RWPE2 (cell line): Measurements from ENCODE around the gene DOP1A.
A peak's percentile ranks its signal among the peaks of the same experiment; 100 is the strongest.

Source experiments
- ATAC-seq: fragments of 200-7000 bp; cut with Tn5 transposase; 3 replicates; pipeline ENCODE4 v1.9.1; 2021; ENCODE audit warnings: low read depth
- DNase-seq: peaks from one replicate; pipeline ENCODE4 v3.0.0-alpha.2; 2020; ENCODE audit warnings: low spot score
- H3K27ac ChIP-seq: fragments of 450-650 bp; 2 replicates; pipeline ENCODE4 v1.5.1; 2017; ENCODE audit warnings: mild to moderate bottlenecking; ENCODE audit not compliant: poor library complexity, severe bottlenecking
- H3K27me3 ChIP-seq: fragments of 250-450 bp; sonication (Bioruptor Pico); 2 replicates; pipeline ENCODE4 v1.5.1; 2021; ENCODE audit warnings: mild to moderate bottlenecking, moderate library complexity; ENCODE audit not compliant: insufficient read depth, poor library complexity, severe bottlenecking
- H3K36me3 ChIP-seq: fragments of 250-450 bp; sonication (Bioruptor Pico); 2 replicates; pipeline ENCODE4 v1.5.1; 2020; ENCODE audit warnings: low read depth, mild to moderate bottlenecking, moderate library complexity
- H3K4me1 ChIP-seq: fragments of 250-450 bp; sonication (Bioruptor Pico); 2 replicates; pipeline ENCODE4 v1.5.1; 2021; ENCODE audit warnings: mild to moderate bottlenecking, moderate library complexity; ENCODE audit not compliant: insufficient read depth, poor library complexity, severe bottlenecking
- H3K4me3 ChIP-seq: fragments of 250-450 bp; sonication (Bioruptor Pico); 2 replicates; pipeline ENCODE4 v1.5.1; 2021; ENCODE audit warnings: mild to moderate bottlenecking, moderate library complexity; ENCODE audit not compliant: severe bottlenecking
- H3K9me3 ChIP-seq: fragments of 250-450 bp; sonication (Bioruptor Pico); 2 replicates; pipeline ENCODE4 v1.5.1; 2021; ENCODE audit warnings: mild to moderate bottlenecking, moderate library complexity; ENCODE audit not compliant: severe bottlenecking
- TF ChIP-seq, protein P1 (sequence below): fragments of 450-650 bp; IDR thresholded peaks from one replicate; pipeline ENCODE4 v1.5.1; 2017; ENCODE audit warnings: mild to moderate bottlenecking, moderate library complexity; ENCODE audit not compliant: poor library complexity, severe bottlenecking

The DOP1A gene

DNA sequence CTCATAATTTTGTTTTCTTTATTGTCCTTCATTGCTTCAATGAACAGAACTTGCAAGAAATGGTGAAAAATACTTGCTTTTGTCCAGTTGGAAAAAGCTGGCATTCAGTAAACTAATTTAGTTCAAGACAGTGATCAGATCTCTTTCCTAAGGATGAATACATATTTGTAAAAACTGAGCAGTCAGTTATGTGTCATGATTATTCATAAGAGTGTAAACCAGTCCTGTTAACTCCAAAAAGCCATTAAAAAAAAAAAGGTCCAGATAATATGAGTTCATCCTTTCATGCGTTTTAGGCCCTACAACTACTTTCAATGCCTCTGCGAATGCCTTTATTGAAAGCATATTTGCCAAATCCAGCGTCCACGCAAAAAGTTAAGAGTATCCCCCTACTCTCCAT, 125.0 kb downstream of the DOP1A start:
- DNase-seq: no peak
- Histone ChIP-seq H3K27me3 (no peaks in the 10 kb centered on the region), H3K4me3 (peak overlapping the region; percentile 89), H3K9me3 (no peaks in the 10 kb centered on the region), H3K4me1 (no peaks in the 10 kb centered on the region), H3K36me3 (peaks cover 54% of the 10 kb centered on the region), H3K27ac (peak overlapping the region; percentile 30)
- peak; percentile 9; the same call in 2 of the 3 replicates for ATAC-seq
- TF ChIP-seq, protein P1, sequence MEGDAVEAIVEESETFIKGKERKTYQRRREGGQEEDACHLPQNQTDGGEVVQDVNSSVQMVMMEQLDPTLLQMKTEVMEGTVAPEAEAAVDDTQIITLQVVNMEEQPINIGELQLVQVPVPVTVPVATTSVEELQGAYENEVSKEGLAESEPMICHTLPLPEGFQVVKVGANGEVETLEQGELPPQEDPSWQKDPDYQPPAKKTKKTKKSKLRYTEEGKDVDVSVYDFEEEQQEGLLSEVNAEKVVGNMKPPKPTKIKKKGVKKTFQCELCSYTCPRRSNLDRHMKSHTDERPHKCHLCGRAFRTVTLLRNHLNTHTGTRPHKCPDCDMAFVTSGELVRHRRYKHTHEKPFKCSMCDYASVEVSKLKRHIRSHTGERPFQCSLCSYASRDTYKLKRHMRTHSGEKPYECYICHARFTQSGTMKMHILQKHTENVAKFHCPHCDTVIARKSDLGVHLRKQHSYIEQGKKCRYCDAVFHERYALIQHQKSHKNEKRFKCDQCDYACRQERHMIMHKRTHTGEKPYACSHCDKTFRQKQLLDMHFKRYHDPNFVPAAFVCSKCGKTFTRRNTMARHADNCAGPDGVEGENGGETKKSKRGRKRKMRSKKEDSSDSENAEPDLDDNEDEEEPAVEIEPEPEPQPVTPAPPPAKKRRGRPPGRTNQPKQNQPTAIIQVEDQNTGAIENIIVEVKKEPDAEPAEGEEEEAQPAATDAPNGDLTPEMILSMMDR: no peak

DNA sequence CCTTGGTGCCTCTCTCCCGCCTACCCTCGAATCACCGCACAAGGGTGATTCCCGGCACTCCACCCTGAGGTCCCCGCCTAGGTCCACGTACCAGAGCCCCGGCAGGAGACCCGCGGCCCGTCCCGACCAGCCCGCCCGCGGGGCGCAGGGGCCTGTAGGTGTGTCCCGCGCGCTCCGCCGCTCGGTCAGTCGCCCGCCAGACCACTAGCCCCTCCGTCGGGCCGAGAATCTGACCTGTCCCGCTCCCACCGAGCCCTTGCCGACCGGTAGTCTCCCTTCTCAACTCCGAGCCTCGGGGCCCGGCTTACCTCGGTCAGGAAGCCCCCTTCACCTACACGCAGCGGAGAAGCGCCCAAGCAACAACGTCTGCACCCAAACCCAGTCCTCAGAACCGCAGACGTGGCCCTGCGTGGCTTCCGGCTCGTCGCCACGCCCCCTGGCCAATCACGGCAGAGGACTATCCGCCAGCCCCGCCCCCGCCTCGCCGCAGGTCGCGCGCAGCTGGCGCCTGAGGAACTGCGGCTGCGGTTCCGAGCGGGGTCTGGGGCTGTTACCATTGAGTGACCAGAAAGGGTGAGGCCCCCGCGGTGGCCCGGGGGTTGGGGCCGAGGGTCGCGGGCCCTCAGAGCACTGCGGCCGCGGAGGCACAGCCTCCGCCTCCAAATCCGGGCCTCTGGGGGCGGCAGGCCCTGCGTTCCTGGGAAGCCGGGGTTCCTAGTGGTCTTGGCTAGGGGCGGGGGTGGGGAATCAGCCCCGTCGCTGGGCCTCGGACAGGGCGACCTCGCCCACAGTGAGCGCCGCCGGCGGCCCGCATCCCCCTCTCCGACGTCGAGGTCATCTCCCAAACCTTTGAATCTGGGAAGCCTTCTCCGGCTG, 125.6 kb downstream of the DOP1A start, which contains the start of the genes PGM3 and RWDD2A:
Gene PGM3 (minus strand): TSS at position 395 of the 876 bp plus-strand sequence. CDS start 2,253 bp downstream, outside the sequence.
Gene RWDD2A (plus strand): TSS at position 487 of the 876 bp plus-strand sequence. CDS start 1,095 bp downstream, outside the sequence.
- Histone ChIP-seq H3K36me3 (peaks cover 47% of the 10 kb centered on the region), H3K27ac (peak within 1 kb of the TSS; percentile 30), H3K9me3 (no peaks in the 10 kb centered on the region), H3K4me1 (peaks cover under 1% of the 10 kb centered on the region), H3K4me3 (peak within 1 kb of the TSS; percentile 89), H3K27me3 (no peaks in the 10 kb centered on the region)
- DNase-seq (peak; percentile 88), ATAC-seq (peak; percentile 93)
- TF ChIP-seq, protein P1: no peak

DNA sequence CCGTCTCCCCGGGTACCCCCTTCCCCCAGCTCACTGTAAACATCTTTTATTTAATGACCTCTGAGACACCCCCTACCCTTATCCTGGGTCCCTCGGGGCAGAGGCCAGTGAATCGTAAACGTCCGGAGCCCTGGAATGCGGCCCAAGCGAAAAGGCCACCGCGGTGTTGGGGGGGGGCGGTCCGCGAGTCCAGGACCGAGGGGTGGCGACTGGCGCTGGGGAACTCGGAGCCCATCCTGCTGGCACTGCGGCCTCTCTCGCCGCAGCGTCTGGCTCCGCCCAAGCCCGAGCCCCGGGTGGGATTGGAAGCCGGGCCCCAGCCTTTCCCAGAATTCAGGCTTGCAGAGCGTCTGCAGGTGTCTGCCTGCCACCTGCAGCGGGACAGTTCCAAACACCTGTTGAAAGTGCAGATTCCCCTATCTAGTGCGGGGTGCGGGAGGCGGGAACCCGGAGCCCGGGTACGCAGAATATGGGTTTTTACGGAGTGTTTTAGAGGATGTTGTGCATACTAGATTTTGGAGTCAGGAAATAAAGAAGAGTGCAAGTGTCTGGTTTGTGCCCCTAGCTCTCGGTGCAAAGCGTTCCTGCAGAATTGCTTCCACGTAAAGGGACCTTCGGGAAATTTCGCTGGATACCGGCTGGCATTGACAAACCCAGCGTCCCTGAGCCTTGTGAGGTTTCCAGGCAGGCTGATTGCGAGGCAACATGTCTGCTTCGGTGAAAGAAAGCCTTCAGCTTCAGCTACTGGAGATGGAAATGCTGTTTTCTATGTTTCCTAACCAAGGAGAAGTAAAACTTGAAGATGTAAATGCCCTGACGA, 126.5 kb downstream of the DOP1A start:
- DNase-seq: no peak

DNA sequence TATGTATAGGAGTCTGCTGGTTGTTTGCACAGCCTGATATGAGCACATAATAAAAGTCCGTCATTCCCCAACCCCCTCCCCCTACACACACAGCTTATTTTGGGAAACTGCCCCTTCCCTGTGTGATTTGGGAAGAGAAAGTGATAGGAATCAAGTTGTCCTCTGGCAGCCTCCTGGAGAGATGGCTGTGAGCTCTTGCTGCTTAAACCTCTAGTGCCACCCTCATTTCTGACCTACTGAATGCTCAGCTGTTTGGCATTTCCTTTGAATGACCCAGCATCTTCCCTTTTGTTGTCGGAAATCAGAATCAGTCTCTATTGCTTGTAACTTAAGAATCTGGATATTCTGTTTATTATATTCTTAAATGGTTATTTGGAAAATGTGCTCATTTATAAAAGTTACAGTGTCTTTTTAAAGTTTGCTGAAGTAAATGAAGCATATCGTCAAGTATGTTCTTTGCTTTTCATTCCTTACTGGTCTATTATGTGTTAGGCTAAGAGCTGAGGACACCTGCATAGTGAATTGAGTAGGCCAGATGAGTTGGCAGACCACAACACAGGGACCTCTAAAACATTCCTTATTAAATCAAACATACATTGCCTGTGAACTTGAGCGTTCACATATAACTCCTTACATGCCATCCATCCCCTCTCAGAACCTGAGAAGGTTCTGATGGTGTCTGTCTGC, 131.2 kb downstream of the DOP1A start:
- Histone ChIP-seq H3K9me3 (no peaks in the 10 kb centered on the region), H3K27ac (no peak overlapping the region), H3K4me1 (peaks cover 17% of the 10 kb centered on the region), H3K4me3 (no peak overlapping the region), H3K27me3 (no peaks in the 10 kb centered on the region), H3K36me3 (peaks cover 19% of the 10 kb centered on the region)
- ATAC-seq (no peak), DNase-seq (no peak)
- TF ChIP-seq, protein P1: no peak

More for the DNA sequence above, 126.5 kb downstream of the DOP1A start:
- Histone ChIP-seq H3K4me1 (peaks cover 9% of the 10 kb centered on the region), H3K9me3 (no peaks in the 10 kb centered on the region), H3K36me3 (peaks cover 38% of the 10 kb centered on the region), H3K27me3 (no peaks in the 10 kb centered on the region), H3K27ac (no peak overlapping the region), H3K4me3 (peak overlapping the region; percentile 89)
- ATAC-seq: peak; percentile 48
- TF ChIP-seq, protein P1: no peak
